Mesodermal cell (in vitro differentiated cells): ENCODE results near the gene SLC4A1.

Experiments
- H3K27ac ChIP-seq: 2 replicates; pipeline ENCODE4 v1.7.0; 2013; ENCODE audit warnings: mild to moderate bottlenecking, low read depth, low read length, moderate library complexity; ENCODE audit not compliant: severe bottlenecking
- H3K36me3 ChIP-seq: 2 replicates; pipeline ENCODE4 v1.7.1; 2013; ENCODE audit warnings: mild to moderate bottlenecking, low read length, moderate library complexity; ENCODE audit not compliant: control insufficient read depth, insufficient read depth
- H3K4me1 ChIP-seq: one replicate; pipeline ENCODE4 v1.7.1; 2013; ENCODE audit warnings: mild to moderate bottlenecking, low read length; ENCODE audit not compliant: insufficient read depth, control insufficient read depth, poor library complexity, severe bottlenecking
- H3K4me3 ChIP-seq: 2 replicates; pipeline ENCODE4 v1.7.0; 2013; ENCODE audit warnings: low read length, control low read depth, mild to moderate bottlenecking; ENCODE audit not compliant: insufficient read depth, poor library complexity, severe bottlenecking; ENCODE audit errors: extremely low read depth
- H3K9me3 ChIP-seq: 2 replicates; pipeline ENCODE4 v1.7.1; 2013; ENCODE audit warnings: mild to moderate bottlenecking, low read length, moderate library complexity; ENCODE audit not compliant: control insufficient read depth
- WGBS, 2 experiments: methylation state at CpG; one replicate each; pipeline ENCODE4 v1.1.5; 2013; ENCODE audit warnings: missing lambda C conversion rate in 2 of 2; ENCODE audit not compliant: insufficient coverage in 2 of 2; 5-methylcytosine and 5-hydroxymethylcytosine counted together

Gene SLC4A1

DNA sequence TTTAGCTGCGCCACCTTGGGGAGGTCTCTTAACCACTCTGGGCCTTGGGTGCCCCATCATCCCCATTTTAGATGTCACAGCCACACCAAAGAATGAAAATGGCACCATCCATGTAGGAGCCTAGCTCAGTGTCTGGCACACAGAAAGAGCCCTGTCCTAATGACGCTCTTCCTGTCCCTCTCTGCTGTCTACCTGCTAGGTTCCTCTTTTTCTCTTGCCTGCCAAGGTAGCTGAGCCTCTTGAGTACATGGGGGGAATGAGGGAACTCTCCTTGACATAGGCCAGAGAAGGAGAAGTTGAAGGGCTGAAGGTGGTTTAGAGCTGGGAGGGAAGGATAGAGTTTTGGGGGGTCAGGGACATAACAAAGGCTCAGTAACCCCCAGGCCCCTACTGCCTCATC is 42.3 kb upstream of the SLC4A1 start:
- WGBS, 2 experiments: 75 to 85% methylated on average over 1 to 2 of the region's 2 CpGs
- Histone ChIP-seq H3K4me3 (no peak overlapping the region), H3K9me3 (no peaks in the 10 kb centered on the region), H3K36me3 (no peaks in the 10 kb centered on the region), H3K4me1 (peaks cover 6% of the 10 kb centered on the region), H3K27ac (no peak overlapping the region)

DNA sequence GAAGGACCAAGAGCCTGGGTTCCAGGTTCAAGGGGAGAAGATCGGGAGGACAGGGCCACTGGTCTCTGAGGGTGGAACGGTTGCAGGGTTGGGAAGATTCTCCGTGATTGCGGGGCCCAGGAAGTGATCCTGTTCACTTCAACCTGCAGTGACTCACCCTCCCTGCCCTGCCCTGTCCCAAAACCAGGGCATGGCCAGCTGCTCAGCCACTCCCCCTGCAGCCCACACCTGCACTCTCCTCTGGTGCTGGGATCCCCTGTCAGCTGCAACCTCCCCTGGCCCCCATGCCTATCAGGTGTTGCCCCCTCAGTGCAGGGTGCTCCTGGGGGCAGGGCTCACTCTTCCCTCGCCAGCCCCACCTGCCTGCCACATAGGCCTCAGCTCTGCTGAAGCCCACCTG is 41.5 kb upstream of the SLC4A1 start:
- WGBS, 2 experiments: 57 to 67% methylated on average over 2 to 3 of the region's 5 CpGs
- Histone ChIP-seq H3K4me3 (no peak overlapping the region), H3K27ac (no peak overlapping the region), H3K9me3 (no peaks in the 10 kb centered on the region), H3K36me3 (no peaks in the 10 kb centered on the region), H3K4me1 (peaks cover 6% of the 10 kb centered on the region)

DNA sequence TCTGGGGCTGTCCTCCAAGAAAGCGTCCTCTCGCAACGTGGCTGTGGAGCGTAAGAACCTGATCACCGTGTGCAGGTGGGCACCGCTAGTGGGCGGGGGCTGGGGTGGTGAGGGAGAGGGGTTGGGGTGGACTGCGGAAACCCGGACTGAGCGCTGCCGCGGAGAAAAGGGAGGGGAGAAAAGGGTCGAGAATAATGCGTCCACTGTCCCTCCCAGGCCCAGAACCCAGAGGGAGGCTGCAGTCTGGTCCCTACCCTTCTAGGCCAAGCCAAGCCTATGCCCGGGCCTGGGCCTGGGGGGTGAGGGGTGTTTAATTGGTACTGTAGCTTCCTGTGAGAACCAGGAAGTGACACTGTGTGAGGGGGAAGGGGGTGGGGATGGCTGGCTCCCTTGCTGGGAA is 40.9 kb upstream of the SLC4A1 start:
- no peaks in the 10 kb centered on the region for H3K36me3 ChIP-seq
- H3K4me3 ChIP-seq: peak overlapping the region; percentile 38
- WGBS, 2 experiments: 7 to 19% methylated on average over 6 to 12 of the region's 15 CpGs
- H3K9me3 ChIP-seq: no peaks in the 10 kb centered on the region
- peaks cover 6% of the 10 kb centered on the region for H3K4me1 ChIP-seq
- H3K27ac ChIP-seq: no peak overlapping the region

DNA sequence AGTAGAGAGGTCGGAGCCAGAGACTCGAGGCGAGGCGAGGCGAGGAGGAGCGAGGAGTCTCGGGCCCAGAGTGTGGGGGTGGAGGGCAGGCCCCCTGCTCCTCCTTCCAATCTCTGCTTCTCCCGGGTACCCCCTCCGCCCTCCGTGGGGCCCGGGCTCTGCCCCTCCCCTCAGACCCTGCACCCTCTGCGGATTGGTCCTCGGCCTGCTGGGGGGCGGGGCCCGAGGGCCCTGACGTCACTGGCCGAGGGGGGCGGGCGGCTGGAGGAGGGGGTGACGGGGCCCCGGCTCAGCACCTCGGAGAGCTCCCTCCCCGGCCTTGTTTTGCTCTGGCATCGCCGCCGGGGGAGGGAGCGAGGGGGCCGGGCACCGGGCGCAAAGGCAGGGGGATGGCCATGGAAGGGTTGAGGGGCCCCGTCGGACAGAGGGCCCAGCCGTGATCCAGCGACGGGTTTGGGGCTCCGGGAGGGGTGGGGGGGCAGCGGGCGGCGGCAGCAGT is 40.4 kb upstream of the SLC4A1 start, which contains the start of gene RUNDC3A:
TSS of gene RUNDC3A (plus strand) at position 282 of the 499 bp plus-strand sequence. CDS start 232 bp downstream, outside the sequence.
- H3K27ac ChIP-seq: no peak within 1 kb of the TSS
- 0 to 1% methylated on average over 10 to 22 of the region's 39 CpGs for WGBS, 2 experiments
- H3K4me3 ChIP-seq: peak within 1 kb of the TSS; percentile 38
- peaks cover 6% of the 10 kb centered on the region for H3K4me1 ChIP-seq
- no peaks in the 10 kb centered on the region for H3K9me3 ChIP-seq
- no peaks in the 10 kb centered on the region for H3K36me3 ChIP-seq

DNA sequence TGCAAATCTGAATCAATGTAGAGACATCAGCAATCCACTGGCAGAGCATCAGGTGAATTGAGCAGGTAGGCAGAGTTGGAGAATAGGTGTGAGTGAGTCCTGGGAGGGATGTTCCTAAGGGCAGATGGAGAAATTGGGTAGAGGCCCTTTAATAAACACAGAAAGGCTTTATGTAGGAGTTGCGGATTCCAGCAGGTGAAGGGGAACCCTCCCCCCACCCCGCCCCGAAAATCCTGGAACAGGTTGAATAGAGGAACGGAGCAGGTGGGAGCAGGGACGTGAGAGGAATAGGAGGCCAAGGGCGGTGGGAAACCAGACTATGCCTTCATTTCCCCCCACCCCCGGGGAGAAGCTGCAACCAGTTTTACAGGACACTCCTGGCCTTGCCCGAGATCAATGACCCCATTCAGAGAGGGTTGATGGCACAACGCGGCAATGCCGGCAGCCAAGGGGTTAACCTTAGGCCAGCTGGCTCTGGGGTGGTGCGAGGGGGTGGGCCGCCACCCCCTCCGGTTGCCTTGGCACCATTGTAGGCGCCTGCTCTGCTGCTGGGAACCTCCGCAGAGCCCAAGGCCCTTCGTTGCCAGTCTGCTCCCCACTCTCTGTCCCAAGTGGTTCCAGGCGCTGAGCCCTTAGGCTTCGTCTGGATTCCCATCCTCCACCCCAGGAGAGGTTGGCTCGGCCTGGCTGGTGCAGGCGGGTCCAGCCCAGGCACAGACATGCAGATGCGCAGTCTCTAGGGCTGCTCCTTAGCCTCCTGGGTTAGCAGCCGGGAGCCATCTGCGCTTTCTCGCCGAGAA is 39.7 kb upstream of the SLC4A1 start:
- peak overlapping the region; percentile 38 for H3K4me3 ChIP-seq
- 1 to 2% methylated on average over 11 to 17 of the region's 26 CpGs for WGBS, 2 experiments
- no peaks in the 10 kb centered on the region for H3K36me3 ChIP-seq
- peaks cover 6% of the 10 kb centered on the region for H3K4me1 ChIP-seq
- no peaks in the 10 kb centered on the region for H3K9me3 ChIP-seq
- no peak overlapping the region for H3K27ac ChIP-seq

DNA sequence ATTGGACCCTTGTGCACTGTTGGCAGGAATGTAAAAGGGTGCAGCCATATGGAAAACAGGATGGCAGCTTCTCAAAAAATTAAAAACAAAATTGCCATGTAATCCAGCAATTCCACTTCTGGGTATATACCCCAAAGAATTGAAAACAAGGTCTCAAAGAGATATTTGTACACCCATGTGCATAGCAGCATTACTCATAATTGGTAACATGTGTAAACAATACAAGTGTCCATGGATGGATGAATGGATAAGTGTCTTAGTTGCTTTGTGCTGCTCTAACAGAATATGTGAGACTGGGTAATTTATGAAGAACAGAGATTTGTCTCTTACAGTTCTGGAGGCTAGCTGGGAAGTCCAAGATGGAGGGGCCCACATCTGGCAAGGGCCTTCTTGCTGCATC is 36.7 kb upstream of the SLC4A1 start:
- H3K9me3 ChIP-seq: no peaks in the 10 kb centered on the region
- no peak overlapping the region for H3K27ac ChIP-seq
- H3K36me3 ChIP-seq: no peaks in the 10 kb centered on the region
- H3K4me1 ChIP-seq: peaks cover 6% of the 10 kb centered on the region
- no peak overlapping the region for H3K4me3 ChIP-seq

DNA sequence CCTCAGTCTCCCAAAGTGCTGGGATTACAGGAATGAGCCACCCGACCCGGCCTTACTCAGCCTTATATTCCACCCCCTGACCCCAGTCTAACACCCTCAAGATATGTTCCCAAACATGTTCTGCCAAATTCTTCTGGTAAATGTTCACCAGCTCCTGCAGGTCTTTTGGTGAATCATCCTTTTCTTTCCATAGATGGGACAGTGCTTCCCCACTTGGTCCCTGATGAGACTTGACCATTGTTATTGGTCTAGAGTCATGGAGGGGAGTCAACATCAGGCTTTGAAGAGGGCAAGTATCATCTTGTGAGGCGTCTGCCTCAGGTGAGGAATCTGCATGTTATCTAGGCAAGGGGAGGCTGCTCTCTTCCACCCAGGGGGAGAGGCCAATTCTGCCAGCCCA is 30.0 kb upstream of the SLC4A1 start:
- H3K4me1 ChIP-seq: no peaks in the 10 kb centered on the region
- no peak overlapping the region for H3K4me3 ChIP-seq
- H3K36me3 ChIP-seq: no peaks in the 10 kb centered on the region
- no peaks in the 10 kb centered on the region for H3K9me3 ChIP-seq
- no peak overlapping the region for H3K27ac ChIP-seq
- 83 to 94% methylated on average over 2 to 3 of the region's 3 CpGs for WGBS, 2 experiments

DNA sequence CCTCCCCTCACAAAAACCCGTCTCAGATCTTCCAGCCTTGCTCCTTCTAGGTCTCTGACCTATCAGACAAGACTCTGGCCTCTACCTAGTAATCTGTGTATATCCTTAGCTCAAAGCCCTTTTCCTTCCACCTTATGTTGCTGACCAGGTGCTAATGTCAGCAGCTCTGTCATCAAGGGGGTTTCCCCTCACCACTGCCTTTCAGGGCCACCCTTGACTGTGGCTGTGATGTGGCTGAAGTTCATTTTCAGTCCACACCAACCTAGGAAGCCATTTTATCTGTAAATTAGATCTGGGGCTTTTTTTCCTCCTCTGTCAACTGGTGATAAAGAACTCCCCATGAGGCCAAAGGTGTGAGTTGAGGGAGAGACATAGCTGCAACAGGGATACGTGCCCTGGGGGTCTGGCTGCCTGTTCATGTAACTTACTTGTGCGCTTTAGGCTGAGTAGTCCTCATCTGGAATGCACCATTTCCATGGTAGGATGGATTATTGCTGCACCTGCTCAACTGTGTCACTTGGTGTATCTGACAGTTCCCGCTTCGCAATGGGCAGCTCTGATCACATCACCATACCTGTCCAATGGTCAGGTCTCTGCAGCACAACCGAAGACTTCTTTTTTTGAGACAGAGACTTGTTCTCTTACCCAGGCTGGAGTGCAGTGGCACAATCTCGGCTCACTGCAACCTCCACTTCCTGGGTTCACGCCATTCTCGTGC is 25.7 kb upstream of the SLC4A1 start:
- Histone ChIP-seq H3K4me1 (no peaks in the 10 kb centered on the region), H3K4me3 (no peak overlapping the region), H3K36me3 (no peaks in the 10 kb centered on the region), H3K27ac (no peak overlapping the region), H3K9me3 (no peaks in the 10 kb centered on the region)
- 86 to 88% methylated on average over 8 of the region's 9 CpGs for WGBS, 2 experiments

DNA sequence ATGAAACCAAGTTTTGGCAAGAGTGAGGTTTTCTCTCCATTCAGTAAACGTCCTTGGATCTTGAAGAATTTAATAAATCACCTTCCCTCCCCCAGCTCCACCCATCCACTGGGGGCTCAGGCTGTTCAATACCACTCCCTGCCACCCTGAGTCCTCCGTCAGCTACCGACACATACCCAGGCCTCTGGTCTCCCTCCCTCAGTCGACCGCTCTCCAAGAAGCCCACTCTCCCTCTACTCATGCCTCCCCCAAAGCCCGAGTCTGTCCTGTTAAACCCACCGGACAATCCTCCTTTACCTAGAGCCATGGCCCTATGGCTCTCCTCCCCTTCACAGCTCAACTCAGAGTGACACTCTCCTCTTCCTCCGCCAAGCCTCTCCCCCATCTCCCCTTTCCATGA is 19.7 kb upstream of the SLC4A1 start:
- H3K4me1 ChIP-seq: no peaks in the 10 kb centered on the region
- WGBS, 2 experiments: 83 to 88% methylated on average over 8 of the region's 8 CpGs

DNA sequence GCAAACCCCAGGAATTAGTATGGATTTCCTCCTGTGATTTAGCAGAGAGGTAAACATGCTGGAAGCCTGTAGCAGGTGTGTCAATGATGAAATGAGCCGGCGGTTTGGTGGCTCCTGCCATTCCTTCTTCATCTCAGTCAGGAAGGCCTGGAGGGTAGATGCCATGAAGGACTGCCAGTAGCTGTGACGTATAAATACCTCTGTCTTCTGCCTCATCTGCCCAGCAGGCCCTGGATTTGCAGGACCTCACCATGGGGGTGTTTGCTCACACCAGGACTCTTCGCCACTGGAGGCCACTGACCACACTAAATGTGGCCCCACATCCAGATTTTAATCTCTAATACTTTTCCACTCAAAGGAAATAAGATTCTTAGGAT is 16.1 kb upstream of the SLC4A1 start:
- Histone ChIP-seq H3K9me3 (no peaks in the 10 kb centered on the region), H3K4me3 (no peak overlapping the region), H3K4me1 (peaks cover 4% of the 10 kb centered on the region), H3K36me3 (no peaks in the 10 kb centered on the region), H3K27ac (no peak overlapping the region)
- WGBS, 2 experiments: 95 to 97% methylated on average over 3 of the region's 4 CpGs

More for the DNA sequence above, 19.7 kb upstream of the SLC4A1 start:
- Histone ChIP-seq H3K9me3 (no peaks in the 10 kb centered on the region), H3K36me3 (no peaks in the 10 kb centered on the region), H3K4me3 (no peak overlapping the region), H3K27ac (no peak overlapping the region)
